Stimulated activated CD8-positive, alpha-beta memory T cell treated with anti-CD3 and anti-CD28 coated beads, Interleukin-7, amount 100 ng/mL, for 4 hours (primary cell): ENCODE results near the gene RGS4.

Experiments
- DNase-seq, 2 donors: peaks; one replicate each; pipeline ENCODE4 v3.0.0-alpha.2; 2020; ENCODE audit warnings: low read depth in 2 of 2

RGS4 gene

DNA sequence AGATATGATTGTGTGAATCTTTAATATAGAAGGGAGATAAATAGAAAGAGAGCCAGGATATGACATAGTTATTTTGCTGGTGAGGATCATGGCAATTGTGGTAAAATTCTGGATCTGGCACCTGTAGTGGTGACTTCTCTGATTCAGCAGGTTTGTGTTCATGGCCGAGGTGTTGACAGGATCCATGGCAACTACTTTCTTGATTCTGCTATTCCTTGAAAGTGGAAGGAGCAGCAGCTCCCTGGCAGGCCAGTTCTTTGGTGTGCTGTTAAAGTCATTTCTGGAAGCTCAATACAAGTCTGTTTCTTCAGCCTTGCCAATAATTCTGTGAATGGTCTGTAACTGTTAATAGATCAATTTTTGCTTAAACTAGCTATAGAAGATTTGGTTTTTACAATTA, 33.4 kb downstream of the RGS4 start:
- no peak for DNase-seq

DNA sequence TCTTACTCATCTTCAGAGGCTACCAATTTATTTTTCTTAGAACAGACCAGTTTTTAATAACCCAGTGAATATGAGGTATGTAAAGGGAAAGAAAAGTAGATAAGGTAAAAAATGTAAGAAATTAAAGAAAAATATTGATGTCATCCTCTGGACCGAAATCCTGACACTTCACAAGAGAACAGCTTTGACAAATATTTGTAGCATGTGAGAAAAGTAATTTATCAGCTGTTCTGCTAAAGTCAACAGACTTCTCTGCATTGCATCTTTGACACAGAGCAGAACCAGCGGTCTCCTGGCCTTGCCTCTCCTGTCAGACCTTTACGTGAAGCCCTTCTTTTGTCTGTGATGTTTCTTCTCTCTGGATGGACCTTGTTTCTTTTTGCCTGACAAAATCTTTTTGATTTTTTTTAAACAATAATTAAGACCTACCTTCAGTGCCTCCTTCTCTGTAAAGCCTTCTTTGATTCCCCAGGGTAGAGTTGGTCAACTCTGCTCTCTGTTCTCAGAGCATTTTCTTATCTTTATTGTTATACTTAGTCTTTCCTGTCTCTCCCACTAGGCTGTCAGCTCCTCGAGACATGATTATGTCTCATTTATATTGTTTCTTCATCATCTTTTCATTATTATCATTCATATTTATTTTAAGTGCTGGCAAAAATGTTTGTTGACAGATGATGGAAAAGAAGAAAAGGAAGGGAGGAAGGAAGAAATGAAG, 35.4 kb downstream of the RGS4 start:
- no peak for DNase-seq

DNA sequence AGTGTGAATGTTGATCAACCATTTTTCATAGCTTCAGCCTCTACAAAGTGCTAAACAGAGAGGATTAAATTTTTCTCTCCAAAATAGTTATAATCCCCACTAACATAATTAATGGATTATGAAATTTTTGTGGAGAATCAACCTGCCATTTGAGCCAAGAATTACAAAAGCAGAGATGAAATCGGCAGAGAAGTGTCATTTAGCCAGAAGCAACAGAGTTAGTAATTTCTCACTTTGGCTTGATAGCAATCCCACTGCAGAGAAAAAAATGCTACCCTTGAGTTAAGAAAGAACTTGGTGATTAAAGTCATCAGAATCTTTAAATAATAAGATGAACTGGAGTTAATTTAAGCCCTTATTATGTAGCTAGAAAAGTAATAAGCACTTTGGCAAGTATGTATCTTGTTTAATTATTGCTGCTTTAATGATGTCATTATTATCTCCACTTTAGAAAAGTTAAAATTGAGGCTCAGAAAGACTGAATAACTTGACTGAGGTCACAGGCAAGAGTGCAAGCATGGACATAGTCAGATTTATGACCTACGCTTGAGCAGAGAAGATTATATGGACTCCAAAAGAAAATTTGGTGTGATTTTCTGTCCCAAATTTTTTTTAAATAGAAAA, 37.3 kb downstream of the RGS4 start:
- DNase-seq: no peak

DNA sequence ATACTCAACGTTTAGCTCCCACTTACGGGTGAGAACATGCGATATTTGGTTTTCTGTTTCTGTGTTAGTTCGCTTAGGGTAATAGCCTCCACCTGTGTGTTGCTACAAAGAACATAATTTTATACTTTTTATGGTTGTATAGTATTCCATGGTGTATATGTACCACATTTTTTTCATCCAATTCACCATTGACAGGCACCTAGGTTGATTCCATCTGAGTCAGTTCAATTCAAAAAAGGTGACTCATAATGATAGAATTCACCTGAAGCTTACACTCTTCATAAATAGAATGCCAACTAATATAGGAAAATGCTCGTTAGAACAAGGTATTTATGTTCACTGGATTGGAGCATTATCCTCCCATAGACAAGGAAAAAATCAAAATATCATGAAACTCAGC, 38.5 kb downstream of the RGS4 start:
- no peak for DNase-seq

DNA sequence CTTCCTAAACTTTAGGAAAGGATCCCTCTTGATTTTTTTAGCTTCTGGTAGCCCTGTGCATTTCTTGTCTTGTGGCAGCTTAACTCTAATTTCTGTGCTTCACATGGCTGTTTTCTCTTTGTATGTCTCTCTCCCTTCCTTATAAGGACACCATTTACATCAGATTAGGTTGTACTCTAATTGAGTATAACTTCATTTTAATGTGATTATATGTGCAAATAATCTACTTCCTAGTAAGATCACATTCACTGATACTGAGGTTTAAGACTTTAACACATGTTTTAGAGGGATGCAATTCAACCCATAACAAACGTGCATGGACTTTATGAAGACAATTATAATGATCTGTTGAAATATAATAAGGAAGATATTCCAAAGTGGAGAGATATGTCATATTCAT, 46.7 kb downstream of the RGS4 start:
- DNase-seq: no peak

DNA sequence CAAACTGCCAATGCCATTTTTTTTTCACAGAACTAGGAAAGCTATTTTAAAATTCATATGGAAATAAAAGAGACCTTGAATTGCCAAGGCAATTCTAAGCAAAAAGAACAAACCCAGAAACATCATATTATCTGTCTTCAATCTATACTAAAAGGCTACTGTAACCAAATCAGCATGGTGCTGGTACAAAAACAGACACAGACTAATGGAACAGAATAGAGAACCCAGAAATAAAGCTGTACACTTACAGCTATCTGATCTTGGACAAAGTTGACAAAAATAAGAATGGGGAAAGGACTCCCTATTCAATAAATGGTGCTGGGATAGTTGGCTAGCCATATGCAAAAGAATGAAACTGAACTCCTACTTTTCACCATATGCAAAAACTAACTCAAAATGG, 50.5 kb downstream of the RGS4 start:
- no peak for DNase-seq

DNA sequence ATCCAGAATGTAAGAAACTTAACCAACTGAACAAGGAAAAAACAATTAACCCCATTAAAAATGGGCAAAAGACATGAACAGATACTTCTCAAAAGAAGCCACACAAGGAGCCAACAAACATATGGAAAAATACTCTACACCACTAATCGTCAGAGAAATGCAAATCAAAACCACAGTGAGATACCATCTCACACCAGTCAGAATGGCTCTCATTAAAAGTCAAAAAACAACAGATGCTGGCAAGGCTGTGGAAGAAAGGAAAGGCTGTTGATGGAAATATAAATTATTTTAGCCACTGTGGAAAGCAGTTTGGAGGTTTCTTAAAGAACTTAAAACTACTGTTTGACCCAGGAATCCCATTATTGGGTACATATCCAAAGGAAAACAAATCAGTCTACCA, 51.2 kb downstream of the RGS4 start:
- no peak for DNase-seq

DNA sequence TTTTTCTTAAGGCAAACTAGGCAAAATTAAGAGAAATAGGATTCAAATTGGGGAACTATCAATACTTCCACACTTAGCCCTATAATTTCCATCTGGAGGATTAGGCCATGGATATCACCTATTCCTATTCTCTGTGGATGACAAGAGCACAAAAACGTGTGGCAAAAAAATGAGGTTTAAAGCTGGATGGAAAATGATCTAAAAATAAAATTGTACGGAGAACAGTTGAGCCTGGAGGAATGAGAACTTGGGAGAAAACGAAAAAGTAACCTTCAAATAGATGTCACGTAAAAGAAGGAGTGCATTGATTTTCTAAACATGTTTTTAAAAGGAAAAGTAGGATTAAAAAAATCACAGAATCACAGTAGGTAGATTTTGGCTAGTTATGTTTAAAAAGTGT, 55.7 kb downstream of the RGS4 start:
- no peak for DNase-seq
